H1 (cell line): ENCODE measurements around the gene TEKT1. TPM values are rescaled to one million over a fixed set of nuclear protein-coding genes. Genes with fewer than 3 reads are reported as not detected.

Experiments used
- CTCF ChIA-PET: fragments of 300-600 bp; sonication (Branson Sonifier 250); formaldehyde crosslinking; loops from one replicate; lab custom pipeline; 2021; ENCODE audit not compliant: partially characterized antibody; lab: Charles Lee
- POLR2A ChIA-PET: fragments of 300-600 bp; sonication (Branson Sonifier 250); formaldehyde crosslinking; loops from one replicate; lab custom pipeline; 2021; ENCODE audit warnings: inconsistent platforms; ENCODE audit not compliant: partially characterized antibody; lab: Charles Lee
- DNase-seq, 2 experiments: peaks; one replicate each; pipeline versions ENCODE4 v3.0.0 to v3.0.0-alpha.2; 2010 to 2022; ENCODE audit warnings: low spot score in 2 of 2, low read depth in 1 of 2, mixed read lengths in 1 of 2
- FAIRE-seq: peaks from 2 replicates; lab custom pipeline; 2011; peaks lifted over from hg19 to GRCh38; lab: Jason Lieb, UNC
- H2AFZ ChIP-seq: 2 replicates; pipeline ENCODE4 v1.8.1; 2012; ENCODE audit warnings: low read length, inconsistent platforms
- H2AK5ac ChIP-seq: 2 replicates; pipeline ENCODE4 v1.6.1; 2013; ENCODE audit warnings: low read depth, low read length
- H2BK120ac ChIP-seq: replicated peaks from 2 replicates; pipeline ENCODE3; 2013; ENCODE audit warnings: low read depth, low read length, inconsistent platforms
- H2BK12ac ChIP-seq: 2 replicates; pipeline ENCODE4 v1.6.1; 2013; ENCODE audit warnings: low read depth, low read length
- H2BK15ac ChIP-seq: 2 replicates; pipeline ENCODE4 v1.6.1; 2013; ENCODE audit warnings: low read length
- H2BK20ac ChIP-seq: 2 replicates; pipeline ENCODE4 v1.6.1; 2013; ENCODE audit warnings: low read length
- H2BK5ac ChIP-seq: 2 replicates; pipeline ENCODE4 v1.6.1; 2013; ENCODE audit warnings: low read depth, low read length
- H3K14ac ChIP-seq: 2 replicates; pipeline ENCODE4 v1.6.1; 2013; ENCODE audit warnings: inconsistent platforms; ENCODE audit not compliant: insufficient read length
- H3K18ac ChIP-seq: 2 replicates; pipeline ENCODE4 v1.6.1; 2013; ENCODE audit warnings: low read length; ENCODE audit errors: extremely low read depth
- H3K23ac ChIP-seq: 2 replicates; pipeline ENCODE4 v1.6.1; 2013; ENCODE audit warnings: inconsistent platforms; ENCODE audit not compliant: insufficient read length
- H3K23me2 ChIP-seq: 2 replicates; pipeline ENCODE4 v1.6.1; 2013; ENCODE audit warnings: low read depth, low read length
- H3K27ac ChIP-seq: 2 replicates; pipeline ENCODE4 v1.6.1; 2011; ENCODE audit warnings: low read depth, low read length, inconsistent platforms
- H3K27me3 ChIP-seq, 4 experiments: replicated peaks in 1 of 4; 1 replicate in 1 of 4; 2 replicates in 3 of 4; pipeline versions ENCODE4 v1.6.1 to v1.8.1; 2011 to 2013; ENCODE audit warnings: low read length in 3 of 4, mild to moderate bottlenecking in 3 of 4, inconsistent platforms in 2 of 4, mixed read lengths in 2 of 4, moderate library complexity in 1 of 4; ENCODE audit not compliant: control insufficient read depth in 3 of 4, insufficient read depth in 3 of 4; ENCODE audit errors: extremely low read depth in 1 of 4
- H3K36me3 ChIP-seq, 4 experiments: 2 replicates each; pipeline versions ENCODE4 v1.6.1 to v1.8.1; 2011 to 2013; ENCODE audit warnings: mild to moderate bottlenecking in 4 of 4, low read length in 3 of 4, moderate library complexity in 2 of 4, control low read depth in 1 of 4, inconsistent platforms in 1 of 4; ENCODE audit not compliant: insufficient read depth in 4 of 4, control insufficient read depth in 2 of 4
- H3K4ac ChIP-seq: replicated peaks from 2 replicates; pipeline ENCODE3; 2013; ENCODE audit warnings: low read length, low read depth, mixed read lengths, inconsistent platforms; ENCODE audit not compliant: insufficient read length
- H3K4me1 ChIP-seq, 4 experiments: replicated peaks in 1 of 4; 1 replicate in 1 of 4; 2 replicates in 3 of 4; pipeline versions ENCODE4 v1.6.1 to v1.8.1; 2011 to 2013; ENCODE audit warnings: low read length in 3 of 4, inconsistent platforms in 2 of 4, mixed read lengths in 1 of 4; ENCODE audit not compliant: insufficient read depth in 4 of 4, control insufficient read depth in 3 of 4
- H3K4me2 ChIP-seq, 2 experiments: 2 replicates each; pipeline versions ENCODE4 v1.6.1 to v1.8.1; 2011 to 2013; ENCODE audit warnings: low read depth in 2 of 2, low read length in 2 of 2, control low read depth in 1 of 2, inconsistent platforms in 1 of 2, mild to moderate bottlenecking in 1 of 2; ENCODE audit not compliant: insufficient read depth in 1 of 2
- H3K4me3 ChIP-seq, 4 experiments: fragments of 200-600, 300-600 bp in 1 of 4; sonication (generic), shearing (Covaris generic), sonication (Bioruptor Twin) in 1 of 4; 2 replicates each; pipeline versions ENCODE4 v1.5.1 to v1.8.1; 2011 to 2016; ENCODE audit warnings: low read length in 4 of 4, low read depth in 3 of 4, control low read depth in 2 of 4, inconsistent platforms in 2 of 4, mild to moderate bottlenecking in 2 of 4, mixed read lengths in 1 of 4, moderate library complexity in 1 of 4; ENCODE audit not compliant: insufficient read depth in 2 of 4; ENCODE audit errors: extremely low read depth in 1 of 4
- H3K56ac ChIP-seq: replicated peaks from 2 replicates; pipeline ENCODE3; 2013; ENCODE audit warnings: low read depth, mild to moderate bottlenecking, mixed read lengths, low read length, inconsistent platforms; ENCODE audit not compliant: insufficient read length
- H3K79me1 ChIP-seq: 2 replicates; pipeline ENCODE4 v1.6.1; 2013; ENCODE audit warnings: low read depth, low read length, control low read depth
- H3K79me2 ChIP-seq, 2 experiments: 2 replicates each; pipeline versions ENCODE4 v1.6.1 to v1.8.1; 2012 to 2013; ENCODE audit warnings: low read length in 2 of 2, mild to moderate bottlenecking in 2 of 2, inconsistent platforms in 1 of 2; ENCODE audit not compliant: insufficient read depth in 2 of 2, control insufficient read depth in 1 of 2
- H3K9ac ChIP-seq, 4 experiments: replicated peaks in 1 of 4; 1 replicate in 1 of 4; 2 replicates in 3 of 4; pipeline versions ENCODE4 v1.6.1 to v1.8.1; 2011 to 2013; ENCODE audit warnings: low read depth in 3 of 4, low read length in 3 of 4, control low read depth in 2 of 4, mild to moderate bottlenecking in 2 of 4, moderate library complexity in 2 of 4, inconsistent platforms in 1 of 4; ENCODE audit errors: extremely low read depth in 1 of 4
- H3K9me3 ChIP-seq, 2 experiments: 2 replicates each; pipeline versions ENCODE4 v1.6.1 to v1.8.1; 2012 to 2013; ENCODE audit warnings: mild to moderate bottlenecking in 2 of 2, moderate library complexity in 2 of 2, control low read depth in 1 of 2, inconsistent platforms in 1 of 2, low read depth in 1 of 2, low read length in 1 of 2, mixed read lengths in 1 of 2; ENCODE audit not compliant: insufficient read depth in 2 of 2
- H4K20me1 ChIP-seq, 2 experiments: replicated peaks in 1 of 2; 2 replicates each; pipeline versions ENCODE3 to v1.8.1; 2011 to 2013; ENCODE audit warnings: inconsistent platforms in 2 of 2, low read length in 2 of 2, mild to moderate bottlenecking in 1 of 2; ENCODE audit not compliant: insufficient read depth in 2 of 2, control insufficient read depth in 1 of 2
- H4K5ac ChIP-seq: 2 replicates; pipeline ENCODE4 v1.6.1; 2013; ENCODE audit warnings: low read length, low read depth, mixed read lengths, inconsistent platforms; ENCODE audit not compliant: insufficient read length
- H4K8ac ChIP-seq: 2 replicates; pipeline ENCODE4 v1.8.0; 2013; ENCODE audit warnings: mild to moderate bottlenecking, moderate library complexity, low read length, inconsistent platforms; ENCODE audit not compliant: insufficient read depth; ENCODE audit errors: extremely low read depth
- H4K91ac ChIP-seq: replicated peaks from 2 replicates; pipeline ENCODE3; 2013; ENCODE audit warnings: low read length, mixed read lengths, inconsistent platforms; ENCODE audit not compliant: insufficient read length
- BRCA1 ChIP-seq: IDR thresholded peaks from 2 replicates; pipeline ENCODE4 v1.6.1; 2012; ENCODE audit warnings: low read depth, low read length, improper control_type of control experiment
- EZH2 ChIP-seq: fragments of 200-600 bp; sonication (generic); IDR thresholded peaks from 2 replicates; pipeline ENCODE4 v1.7.1; 2012; ENCODE audit warnings: low read depth, mild to moderate bottlenecking, moderate library complexity, low read length, inconsistent platforms; ENCODE audit not compliant: severe bottlenecking
- FOSL1 ChIP-seq: IDR thresholded peaks from 2 replicates; pipeline ENCODE4 v1.6.1; 2011; ENCODE audit warnings: mild to moderate bottlenecking, low read depth, low read length, moderate library complexity; ENCODE audit not compliant: insufficient read depth
- GABPA ChIP-seq: IDR thresholded peaks from 2 replicates; pipeline ENCODE4 v1.6.1; 2011; ENCODE audit warnings: mild to moderate bottlenecking, low read length, moderate library complexity, borderline replicate concordance; ENCODE audit not compliant: insufficient read depth
- NRF1 ChIP-seq: IDR thresholded peaks from 2 replicates; pipeline ENCODE4 v1.6.1; 2011; ENCODE audit warnings: mild to moderate bottlenecking, low read depth, low read length, improper control_type of control experiment
- RBBP5 ChIP-seq: IDR thresholded peaks from 2 replicates; pipeline ENCODE4 v1.7.1; 2012; ENCODE audit warnings: low read depth, mild to moderate bottlenecking, inconsistent platforms, low read length, moderate library complexity, borderline replicate concordance
- RXRA ChIP-seq: IDR thresholded peaks from 2 replicates; pipeline ENCODE4 v1.6.1; 2011; ENCODE audit warnings: low read depth, mild to moderate bottlenecking, low read length, moderate library complexity; ENCODE audit not compliant: insufficient read depth
- SP2 ChIP-seq: IDR thresholded peaks from 2 replicates; pipeline ENCODE4 v1.6.1; 2012; ENCODE audit warnings: mild to moderate bottlenecking, low read length, inconsistent platforms
- SP4 ChIP-seq: IDR thresholded peaks from 2 replicates; pipeline ENCODE4 v1.6.1; 2012; ENCODE audit warnings: low read length, inconsistent platforms
- TCF12 ChIP-seq: IDR thresholded peaks from 2 replicates; pipeline ENCODE4 v1.6.1; 2011; ENCODE audit warnings: low read depth, mild to moderate bottlenecking, low read length
- WGBS, 2 experiments: shearing (Covaris generic) in 1 of 2; methylation state at CpG; one replicate each; pipeline versions ENCODE4 v1.1.6 to v1.1.7; 2013 to 2015; ENCODE audit warnings: low lambda C conversion rate in 2 of 2, mixed read lengths in 2 of 2, inconsistent platforms in 1 of 2, low coverage in 1 of 2, missing lambda C conversion rate in 1 of 2; ENCODE audit not compliant: insufficient replicate concordance in 2 of 2, insufficient coverage in 1 of 2, insufficient read length in 1 of 2; ENCODE audit errors: extremely low coverage in 1 of 2, missing lambda C conversion rate in 1 of 2; 5-methylcytosine and 5-hydroxymethylcytosine counted together
- polyA plus RNA-seq, 7 experiments: library from polyadenylated mRNA; depleted of rRNA in 3 of 7; stranded (reverse) in 5 of 7; unstranded in 2 of 7; fragments of >200 nt in 5 of 7; fragments of 200-250 nt in 2 of 7; gene quantifications; 1 replicate in 5 of 7; 2 replicates in 1 of 7; 4 replicates in 1 of 7; pipeline versions ENCODE4 v1.2.1 to v1.2.3, GENCODE V29; 2011 to 2013; ENCODE audit warnings: missing spikeins in 2 of 7, mixed read lengths in 2 of 7
- total RNA-seq: library from RNA; stranded (reverse); fragmentation: NEBNext Ultra II Directional; extraction: Animal tissue kit (Norgen Biotek cat#: 25700); gene quantifications from 2 replicates; pipeline ENCODE4 v1.2.1, GENCODE V29; 2021
- TF ChIP-seq, protein P1 (sequence below): IDR thresholded peaks from 2 replicates; pipeline ENCODE4 v1.6.1; 2012; ENCODE audit warnings: inconsistent platforms
- TF ChIP-seq, protein P2 (sequence below): IDR thresholded peaks from 2 replicates; pipeline ENCODE4 v1.6.1; 2011; ENCODE audit warnings: low read length, improper control_type of control experiment

The TEKT1 gene
- total and polyA plus RNA-seq, 2 of the 8 experiments (the other 6 are each of a cell fraction or from before 2014, with no cell fraction given) = not detected

DNA sequence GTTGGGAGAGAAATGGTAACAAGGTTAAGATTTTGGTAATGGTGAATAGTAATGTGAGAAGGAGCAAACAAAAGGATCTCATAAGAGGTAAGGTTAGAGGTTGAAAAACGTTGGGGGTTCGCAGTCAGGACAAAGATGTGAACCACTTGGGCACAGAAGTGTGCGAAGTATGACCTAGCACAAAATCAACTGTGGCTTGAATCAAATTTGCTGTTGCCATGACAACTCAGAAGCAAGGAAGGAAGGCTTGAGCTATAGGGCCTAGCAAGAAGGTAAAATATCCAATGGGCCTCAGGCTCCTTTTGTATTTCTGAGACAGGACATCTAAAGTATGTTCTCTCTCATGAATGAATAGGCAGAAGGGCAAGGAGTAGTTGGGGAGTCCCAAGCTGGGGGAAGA, 24.5 kb upstream of the TEKT1 start:
- Histone ChIP-seq H3K79me1 (no peaks in the 10 kb centered on the region), H3K27ac (no peak overlapping the region), H2BK15ac (no peak overlapping the region), H2AK5ac (no peak overlapping the region), H3K56ac (no peak overlapping the region), H4K8ac (no peak overlapping the region), H3K4me2 (no peak overlapping the region), H3K23ac (no peak overlapping the region), H3K9ac (no peak overlapping the region), H2AFZ (no peak overlapping the region), H3K79me2 (peaks cover 0 to 59% of the 10 kb centered on the region in 2 experiments; a peak in 2 of 4 replicates), H3K36me3 (no peaks in the 10 kb centered on the region; a peak in 1 of 8 replicates), H3K9me3 (no peaks in the 10 kb centered on the region), H2BK5ac (no peak overlapping the region), H4K20me1 (no peaks in the 10 kb centered on the region), H3K4ac (no peak overlapping the region), H3K23me2 (no peaks in the 10 kb centered on the region; the same call in 1 of the 2 replicates), H4K5ac (no peak overlapping the region), H2BK120ac (no peak overlapping the region), H4K91ac (no peak overlapping the region), H3K14ac (no peak overlapping the region), H2BK20ac (no peak overlapping the region), H3K27me3 (peaks cover 0 to 1% (median 0%) of the 10 kb centered on the region in 4 experiments; a peak in 1 of 7 replicates), H3K4me1 (no peaks in the 10 kb centered on the region), H3K4me3 (no peak overlapping the region), H3K18ac (no peak overlapping the region), H2BK12ac (no peak overlapping the region)
- ChIA-PET CTCF (interaction anchor here (0.8 to 1.9 kb wide), 2 partner anchors 13 to 106 kb away, joined by 3 to 8 read pairs; no protein-coding TSS in a partner anchor), POLR2A (no interaction called here)
- 95% methylated on average over 3 of the region's 3 CpGs; no CpG with 5 or more reads in 1 of the 2 experiments for WGBS, 2 experiments
- FAIRE-seq (no peak), DNase-seq (no peak)
- TF ChIP-seq TCF12 (no peak), BRCA1 (no peak), RBBP5 (no peak), RXRA (no peak), FOSL1 (no peak), GABPA (no peak), NRF1 (no peak), SP2 (no peak), SP4 (no peak), EZH2 (no peak)
- TF ChIP-seq, protein P1, sequence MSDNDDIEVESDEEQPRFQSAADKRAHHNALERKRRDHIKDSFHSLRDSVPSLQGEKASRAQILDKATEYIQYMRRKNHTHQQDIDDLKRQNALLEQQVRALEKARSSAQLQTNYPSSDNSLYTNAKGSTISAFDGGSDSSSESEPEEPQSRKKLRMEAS = no peak
- TF ChIP-seq, protein P2, sequence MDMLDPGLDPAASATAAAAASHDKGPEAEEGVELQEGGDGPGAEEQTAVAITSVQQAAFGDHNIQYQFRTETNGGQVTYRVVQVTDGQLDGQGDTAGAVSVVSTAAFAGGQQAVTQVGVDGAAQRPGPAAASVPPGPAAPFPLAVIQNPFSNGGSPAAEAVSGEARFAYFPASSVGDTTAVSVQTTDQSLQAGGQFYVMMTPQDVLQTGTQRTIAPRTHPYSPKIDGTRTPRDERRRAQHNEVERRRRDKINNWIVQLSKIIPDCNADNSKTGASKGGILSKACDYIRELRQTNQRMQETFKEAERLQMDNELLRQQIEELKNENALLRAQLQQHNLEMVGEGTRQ = no peak
